MM.1S (cell line): ENCODE data around the gene RFX2.

ENCODE experiments used
- DNase-seq: peaks from one replicate; pipeline ENCODE4 v3.0.0-alpha.2; 2015
- H2AFZ ChIP-seq: fragments of 300-600 bp; sonication (generic); 2 replicates; pipeline ENCODE4 v1.6.0; 2016; ENCODE audit warnings: antibody characterized with exemption, low read length
- H3F3A ChIP-seq: fragments of 300-600 bp; sonication (generic); 2 replicates; pipeline ENCODE4 v1.6.1; 2016; ENCODE audit warnings: mild to moderate bottlenecking, antibody characterized with exemption, low read length, moderate library complexity, mixed read lengths; ENCODE audit not compliant: insufficient read depth
- H3K27ac ChIP-seq: fragments of 300-600 bp; sonication (generic); 2 replicates; pipeline ENCODE4 v1.5.1; 2016; ENCODE audit warnings: mild to moderate bottlenecking, low read length
- H3K27me3 ChIP-seq: fragments of 300-600 bp; sonication (generic); replicated peaks from 2 replicates; pipeline ENCODE4 v1.6.0; 2016; ENCODE audit warnings: low read length; ENCODE audit not compliant: insufficient read depth
- H3K36me3 ChIP-seq: fragments of 300-600 bp; sonication (generic); replicated peaks from 2 replicates; pipeline ENCODE4 v1.6.1; 2016; ENCODE audit warnings: mild to moderate bottlenecking, low read length, mixed read lengths; ENCODE audit not compliant: insufficient read depth
- H3K4me1 ChIP-seq: fragments of 300-600 bp; sonication (generic); 2 replicates; pipeline ENCODE4 v1.6.1; 2016; ENCODE audit warnings: low read length, mixed read lengths
- H3K4me2 ChIP-seq: fragments of 300-600 bp; sonication (generic); 2 replicates; pipeline ENCODE4 v1.6.0; 2016; ENCODE audit warnings: low read depth, low read length
- H3K4me3 ChIP-seq: fragments of 300-600 bp; sonication (generic); 2 replicates; pipeline ENCODE4 v1.5.1; 2016; ENCODE audit warnings: low read length, mixed read lengths
- H3K79me2 ChIP-seq: fragments of 300-600 bp; sonication (generic); 2 replicates; pipeline ENCODE4 v1.6.1; 2016; ENCODE audit warnings: mixed run types, low read length, mixed read lengths
- H3K9ac ChIP-seq: fragments of 300-600 bp; sonication (generic); 2 replicates; pipeline ENCODE4 v1.6.1; 2016; ENCODE audit warnings: low read length, mixed read lengths
- H3K9me2 ChIP-seq: fragments of 300-600 bp; sonication (generic); replicated peaks from 2 replicates; pipeline ENCODE4 v1.6.1; 2016; ENCODE audit warnings: mild to moderate bottlenecking, low read length, mixed read lengths; ENCODE audit not compliant: insufficient read depth
- H3K9me3 ChIP-seq: fragments of 300-600 bp; sonication (generic); replicated peaks from 2 replicates; pipeline ENCODE4 v1.6.1; 2016; ENCODE audit warnings: mild to moderate bottlenecking, low read length, mixed read lengths; ENCODE audit not compliant: insufficient read depth
- H4K20me1 ChIP-seq: fragments of 300-600 bp; sonication (generic); 2 replicates; pipeline ENCODE4 v1.6.1; 2016; ENCODE audit warnings: mild to moderate bottlenecking, low read length, moderate library complexity, mixed read lengths; ENCODE audit not compliant: insufficient read depth
- EZH2 ChIP-seq: fragments of 300-600 bp; sonication (generic); optimal IDR thresholded peaks from 2 replicates; pipeline ENCODE3; 2017; ENCODE audit warnings: low read depth, mild to moderate bottlenecking, antibody characterized with exemption, low read length, mixed read lengths
- EZH2phosphoT487 ChIP-seq: fragments of 300-600 bp; sonication (generic); IDR thresholded peaks from 2 replicates; pipeline ENCODE4 v1.6.1; 2018; ENCODE audit warnings: antibody characterized with exemption, low read length
- TF ChIP-seq, protein P1 (sequence below): fragments of 300-600 bp; sonication (generic); IDR thresholded peaks from 2 replicates; pipeline ENCODE4 v1.5.1; 2016; ENCODE audit warnings: antibody characterized with exemption, low read length, mixed read lengths

The RFX2 gene

DNA sequence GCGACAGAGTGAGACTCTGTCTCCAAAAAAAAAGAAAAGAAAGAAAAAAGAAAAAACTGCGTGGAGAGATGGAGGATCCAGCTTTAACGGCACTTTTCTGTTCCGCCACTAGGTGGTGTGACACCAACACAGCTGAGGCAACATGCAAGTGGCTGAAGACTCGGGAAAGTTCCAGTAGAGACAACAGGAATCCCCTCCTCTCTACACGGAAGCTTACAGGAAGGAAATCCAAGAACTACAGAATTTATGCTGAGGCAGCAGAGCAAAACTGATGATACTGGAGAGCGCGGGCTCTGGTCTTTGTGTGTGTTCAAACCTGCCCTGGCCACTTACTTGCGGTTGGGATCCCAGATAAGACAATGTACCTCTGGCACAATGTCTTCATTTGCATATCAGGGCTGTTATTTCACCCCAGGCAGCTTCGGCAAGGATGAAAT lies 142.3 kb downstream of the RFX2 start:
- H3K4me1 ChIP-seq = peaks cover 39% of the 10 kb centered on the region
- no peaks in the 10 kb centered on the region for H3K9me3 ChIP-seq
- peak overlapping the region; percentile 35; the same call in 1 of the 2 replicates for H3K27ac ChIP-seq
- H3K4me3 ChIP-seq = peak overlapping the region; percentile 7; the same call in 1 of the 2 replicates
- H3K4me2 ChIP-seq = peak overlapping the region; percentile 53
- H3K27me3 ChIP-seq = no peaks in the 10 kb centered on the region
- DNase-seq = peak; percentile 79
- TF ChIP-seq EZH2 = no peak
- TF ChIP-seq EZH2phosphoT487 = no peak
- TF ChIP-seq, protein P1, sequence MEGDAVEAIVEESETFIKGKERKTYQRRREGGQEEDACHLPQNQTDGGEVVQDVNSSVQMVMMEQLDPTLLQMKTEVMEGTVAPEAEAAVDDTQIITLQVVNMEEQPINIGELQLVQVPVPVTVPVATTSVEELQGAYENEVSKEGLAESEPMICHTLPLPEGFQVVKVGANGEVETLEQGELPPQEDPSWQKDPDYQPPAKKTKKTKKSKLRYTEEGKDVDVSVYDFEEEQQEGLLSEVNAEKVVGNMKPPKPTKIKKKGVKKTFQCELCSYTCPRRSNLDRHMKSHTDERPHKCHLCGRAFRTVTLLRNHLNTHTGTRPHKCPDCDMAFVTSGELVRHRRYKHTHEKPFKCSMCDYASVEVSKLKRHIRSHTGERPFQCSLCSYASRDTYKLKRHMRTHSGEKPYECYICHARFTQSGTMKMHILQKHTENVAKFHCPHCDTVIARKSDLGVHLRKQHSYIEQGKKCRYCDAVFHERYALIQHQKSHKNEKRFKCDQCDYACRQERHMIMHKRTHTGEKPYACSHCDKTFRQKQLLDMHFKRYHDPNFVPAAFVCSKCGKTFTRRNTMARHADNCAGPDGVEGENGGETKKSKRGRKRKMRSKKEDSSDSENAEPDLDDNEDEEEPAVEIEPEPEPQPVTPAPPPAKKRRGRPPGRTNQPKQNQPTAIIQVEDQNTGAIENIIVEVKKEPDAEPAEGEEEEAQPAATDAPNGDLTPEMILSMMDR = peak; percentile 95
- H3K79me2 ChIP-seq = peaks cover 99% of the 10 kb centered on the region
- H4K20me1 ChIP-seq = peaks cover 71% of the 10 kb centered on the region
- H3K36me3 ChIP-seq = 0 out of 2 replicates have a peak, but pooled peaks cover 3% of the 10 kb centered on the region
- peak overlapping the region; percentile 28; the same call in 1 of the 2 replicates for H3K9ac ChIP-seq
- no peak overlapping the region for H2AFZ ChIP-seq
- peaks cover 32% of the 10 kb centered on the region for H3F3A ChIP-seq
- no peaks in the 10 kb centered on the region for H3K9me2 ChIP-seq

DNA sequence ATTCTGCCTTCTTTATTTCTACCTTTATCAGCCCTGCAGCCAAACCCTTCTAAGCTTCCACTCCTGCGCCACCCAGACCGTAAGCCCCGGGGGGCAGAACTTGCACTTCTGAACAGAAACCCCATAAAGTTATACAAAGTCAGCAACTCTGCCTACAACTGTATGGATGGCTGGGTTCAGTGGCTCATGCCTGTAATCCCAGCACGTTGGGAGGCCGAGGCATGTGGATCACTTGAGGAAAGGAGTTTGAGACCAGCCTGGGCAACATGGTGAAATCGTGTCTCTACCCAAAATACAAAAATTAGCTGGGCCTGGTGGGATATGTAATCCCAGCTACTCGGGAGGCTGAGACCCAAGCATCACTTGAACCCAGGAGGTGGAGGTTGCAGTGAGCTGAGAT lies 142.7 kb downstream of the RFX2 start:
- DNase-seq = no peak
- Histone ChIP-seq H3K4me3 (0 out of 2 replicates have a peak overlapping the region, but pooled peaks have one; percentile 7), H3K27ac (peak overlapping the region; percentile 35; the same call in 1 of the 2 replicates), H4K20me1 (peaks cover 75% of the 10 kb centered on the region), H3K9ac (peak overlapping the region; percentile 28; the same call in 1 of the 2 replicates), H2AFZ (no peak overlapping the region), H3K79me2 (peaks cover 99% of the 10 kb centered on the region), H3K9me2 (no peaks in the 10 kb centered on the region), H3K9me3 (no peaks in the 10 kb centered on the region), H3K36me3 (0 out of 2 replicates have a peak, but pooled peaks cover 3% of the 10 kb centered on the region), H3K4me2 (peak overlapping the region; percentile 53; the same call in 1 of the 2 replicates), H3K27me3 (no peaks in the 10 kb centered on the region), H3F3A (peaks cover 32% of the 10 kb centered on the region), H3K4me1 (peaks cover 39% of the 10 kb centered on the region)
- TF ChIP-seq, protein P1 = no peak
- no peak for TF ChIP-seq EZH2phosphoT487
- no peak for TF ChIP-seq EZH2

DNA sequence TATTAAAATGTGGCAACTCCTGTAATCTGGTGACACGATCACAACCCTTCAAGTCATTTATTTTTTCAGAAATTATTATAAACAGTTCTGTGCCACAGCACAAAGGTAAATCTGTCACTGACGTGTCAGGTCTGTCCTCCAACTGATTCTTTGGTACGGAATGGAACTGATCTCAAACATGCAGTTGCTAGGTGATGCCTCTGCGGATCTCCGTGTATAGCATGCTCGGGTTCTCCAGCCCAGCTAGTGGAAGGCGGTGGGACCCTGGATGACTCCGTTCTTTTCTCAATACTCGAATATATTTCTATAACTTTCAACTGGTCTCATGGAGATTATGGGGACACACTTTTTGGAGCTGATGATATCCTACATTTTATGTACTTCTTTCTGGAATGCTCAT lies 143.4 kb downstream of the RFX2 start:
- Histone ChIP-seq H3K4me3 (no peak overlapping the region), H3K4me1 (peaks cover 37% of the 10 kb centered on the region), H3K27me3 (no peaks in the 10 kb centered on the region), H3K79me2 (peaks cover 99% of the 10 kb centered on the region), H3K9me3 (no peaks in the 10 kb centered on the region), H2AFZ (no peak overlapping the region), H3K4me2 (0 out of 2 replicates have a peak overlapping the region, but pooled peaks have one; percentile 53), H3K9me2 (no peaks in the 10 kb centered on the region), H3K27ac (no peak overlapping the region), H4K20me1 (peaks cover 78% of the 10 kb centered on the region), H3K36me3 (0 out of 2 replicates have a peak, but pooled peaks cover 3% of the 10 kb centered on the region), H3K9ac (peak overlapping the region; percentile 28; the same call in 1 of the 2 replicates), H3F3A (peaks cover 29% of the 10 kb centered on the region)
- TF ChIP-seq EZH2phosphoT487 (no peak), EZH2 (no peak)
- TF ChIP-seq, protein P1 = no peak
- DNase-seq = no peak
